GM10266 (cell line): Measurements from ENCODE around the gene COMMD2.

ENCODE experiments used
- DNase-seq: peaks from one replicate; pipeline ENCODE4 v3.0.0; 2012; ENCODE audit errors: extremely low spot score
- TF ChIP-seq, protein P1 (sequence below): IDR thresholded peaks from 2 replicates; pipeline ENCODE4 v1.5.1; 2012; ENCODE audit warnings: mild to moderate bottlenecking, low read depth; ENCODE audit not compliant: control insufficient read depth, insufficient read depth; ENCODE audit errors: missing control alignments

COMMD2 gene

DNA sequence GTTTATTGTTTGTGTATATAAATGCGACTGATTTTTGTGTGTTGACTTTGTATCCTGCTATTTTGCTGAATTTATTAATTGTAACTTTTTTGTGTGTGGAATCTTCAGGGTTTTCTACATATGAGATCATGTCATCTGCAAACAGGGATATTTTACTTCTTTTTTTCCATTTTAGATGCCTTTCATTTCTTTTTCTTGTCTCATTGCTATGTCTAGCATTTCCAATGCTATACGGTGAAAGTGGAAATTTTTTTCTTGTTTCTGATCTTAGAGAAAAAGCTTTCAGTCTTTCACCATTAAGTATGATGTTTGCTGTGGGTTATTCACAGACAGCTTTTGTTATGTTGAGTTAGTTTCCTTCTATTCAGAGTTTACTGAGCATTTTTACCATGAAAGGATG lies 31.4 kb downstream of the COMMD2 start:
- no peak for DNase-seq
- TF ChIP-seq, protein P1, sequence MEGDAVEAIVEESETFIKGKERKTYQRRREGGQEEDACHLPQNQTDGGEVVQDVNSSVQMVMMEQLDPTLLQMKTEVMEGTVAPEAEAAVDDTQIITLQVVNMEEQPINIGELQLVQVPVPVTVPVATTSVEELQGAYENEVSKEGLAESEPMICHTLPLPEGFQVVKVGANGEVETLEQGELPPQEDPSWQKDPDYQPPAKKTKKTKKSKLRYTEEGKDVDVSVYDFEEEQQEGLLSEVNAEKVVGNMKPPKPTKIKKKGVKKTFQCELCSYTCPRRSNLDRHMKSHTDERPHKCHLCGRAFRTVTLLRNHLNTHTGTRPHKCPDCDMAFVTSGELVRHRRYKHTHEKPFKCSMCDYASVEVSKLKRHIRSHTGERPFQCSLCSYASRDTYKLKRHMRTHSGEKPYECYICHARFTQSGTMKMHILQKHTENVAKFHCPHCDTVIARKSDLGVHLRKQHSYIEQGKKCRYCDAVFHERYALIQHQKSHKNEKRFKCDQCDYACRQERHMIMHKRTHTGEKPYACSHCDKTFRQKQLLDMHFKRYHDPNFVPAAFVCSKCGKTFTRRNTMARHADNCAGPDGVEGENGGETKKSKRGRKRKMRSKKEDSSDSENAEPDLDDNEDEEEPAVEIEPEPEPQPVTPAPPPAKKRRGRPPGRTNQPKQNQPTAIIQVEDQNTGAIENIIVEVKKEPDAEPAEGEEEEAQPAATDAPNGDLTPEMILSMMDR = no peak

DNA sequence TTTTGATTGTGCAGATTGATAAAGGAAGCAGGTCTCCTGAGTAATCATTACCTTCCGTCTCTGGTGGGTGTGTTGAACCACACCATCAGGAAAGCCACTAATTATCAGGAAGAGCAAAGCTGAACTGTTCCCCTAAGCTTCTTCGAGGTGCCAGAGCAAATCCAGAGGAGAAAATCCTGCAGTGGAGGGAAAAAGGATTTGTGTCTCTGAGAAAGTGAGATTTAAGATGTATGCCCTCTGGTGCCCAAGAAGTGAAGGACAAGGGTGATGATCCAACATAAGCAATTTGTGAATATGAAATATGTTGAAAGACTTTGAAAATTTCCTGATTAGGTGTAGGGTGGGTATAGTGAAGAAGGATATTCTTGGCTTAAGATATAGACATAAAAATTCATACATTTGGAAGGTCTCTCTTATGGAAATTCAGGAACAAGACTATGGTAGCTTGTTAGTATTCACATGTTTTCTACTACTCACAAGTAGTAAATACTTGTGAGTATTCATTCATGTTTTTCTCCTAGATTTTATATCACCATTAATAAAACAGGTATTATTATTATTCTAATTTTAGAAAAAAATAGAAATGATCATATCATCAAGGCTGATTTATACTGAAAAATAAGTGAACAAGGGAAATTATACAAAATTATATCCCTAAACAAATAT lies 34.8 kb downstream of the COMMD2 start:
- DNase-seq = peak; percentile 56
- TF ChIP-seq, protein P1 = peak; percentile 66

- TF ChIP-seq, protein P1 = no peak
- DNase-seq = no peak
Observed at GRCh38 chr3:149716984-149717383, 35.3 kb downstream of the COMMD2 start.

GRCh38 chr3:149715247-149715646 lies 37.0 kb downstream of the COMMD2 start:
- TF ChIP-seq, protein P1 = no peak
- DNase-seq = no peak

GRCh38 chr3:149713730-149714654 lies 38.3 kb downstream of the COMMD2 start:
- DNase-seq = no peak
- TF ChIP-seq, protein P1 = no peak

DNA sequence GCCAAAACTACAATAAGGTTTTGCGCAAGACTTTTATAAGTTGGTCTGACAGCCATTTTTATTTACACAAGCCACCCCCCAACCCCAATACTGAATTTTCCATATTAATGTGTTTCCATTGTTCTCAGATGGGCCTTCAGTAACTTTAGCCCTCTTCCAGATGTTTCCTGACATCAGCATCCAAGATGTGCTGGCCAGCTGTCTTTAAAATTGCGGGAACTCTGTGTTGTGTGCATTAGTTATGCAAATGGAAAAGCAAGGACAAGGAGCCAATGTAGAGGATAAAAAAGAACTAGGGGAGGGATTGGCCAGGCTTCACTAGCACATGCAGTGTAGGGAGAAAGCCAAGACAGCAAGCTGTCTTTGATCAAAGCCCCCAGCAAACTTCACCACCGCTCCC lies 45.4 kb downstream of the COMMD2 start:
- no peak for DNase-seq
- TF ChIP-seq, protein P1 = no peak

DNA sequence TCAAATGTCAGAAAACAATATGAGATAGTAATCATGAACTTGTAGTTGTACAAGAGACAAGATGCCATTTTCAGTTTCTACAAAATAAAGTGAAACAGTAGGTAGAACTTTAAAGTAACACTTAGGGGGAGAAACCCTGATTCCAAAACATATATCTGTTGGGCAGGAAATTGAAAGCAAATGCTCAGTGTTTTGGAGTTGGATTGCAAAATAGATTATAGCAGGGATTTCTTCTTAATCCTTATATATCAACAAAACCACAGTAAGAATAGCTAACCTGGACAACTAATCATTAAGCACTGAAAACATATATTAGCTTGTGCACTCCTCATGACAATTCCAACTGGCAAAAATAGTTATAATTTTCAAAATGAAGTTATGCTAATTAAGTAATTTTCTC lies 46.9 kb downstream of the COMMD2 start:
- no peak for DNase-seq
- TF ChIP-seq, protein P1 = no peak
